Prostate gland (tissue), 2 donors: ENCODE measurements around the gene TFRC. TPM values are rescaled to one million over a fixed set of nuclear protein-coding genes. Genes with fewer than 3 reads are reported as not detected.
A peak's percentile ranks its signal among the peaks of the same experiment; 100 is the strongest.
"Not testable (repeated sequence)": the region's sequence is repeated elsewhere in the genome, so short reads cannot be mapped to it uniquely, and the experiment has no call there.

ENCODE experiments used
- DNase-seq: peaks from one replicate; pipeline ENCODE4 v3.0.0-alpha.2; 2019; ENCODE audit warnings: low spot score
- H3K27ac ChIP-seq, 2 donors: fragments of 200-600 bp; sonication (generic); 2 replicates each; pipeline ENCODE4 v1.5.1; 2017 to 2019
- H3K27me3 ChIP-seq: fragments of 200-600 bp; sonication (generic); replicated peaks from 2 replicates; pipeline ENCODE4 v1.5.1; 2019; ENCODE audit not compliant: insufficient read depth
- H3K36me3 ChIP-seq, 2 donors: fragments of 200-600 bp; sonication (generic); 1 replicate in 1 of 2; 2 replicates in 1 of 2; pipeline versions ENCODE4 v1.5.1 to v1.8.1; 2017 to 2019
- H3K4me1 ChIP-seq: fragments of 200-600 bp; sonication (generic); replicated peaks from 2 replicates; pipeline ENCODE4 v1.5.1; 2019
- H3K4me3 ChIP-seq, 2 donors: fragments of 200-600 bp; sonication (generic); 2 replicates each; pipeline ENCODE4 v1.5.1; 2017 to 2019
- H3K9me3 ChIP-seq: fragments of 200-600 bp; sonication (generic); 2 replicates; pipeline ENCODE4 v1.5.1; 2017
- POLR2A ChIP-seq: fragments of 450-650 bp; IDR thresholded peaks from one replicate; pipeline ENCODE4 v1.6.1; 2016; ENCODE audit warnings: antibody characterized with exemption, mild to moderate bottlenecking
- POLR2AphosphoS5 ChIP-seq: sonication (generic); formaldehyde crosslinking; IDR thresholded peaks from one replicate; pipeline ENCODE4 v1.6.1; 2017; ENCODE audit warnings: antibody characterized with exemption
- WGBS: methylation state at CpG from one replicate; pipeline ENCODE4 v1.1.5; 2018; 5-methylcytosine and 5-hydroxymethylcytosine counted together
- intact Hi-C: fragments of 100-400 bp; cut with DNase I; formaldehyde crosslinking; loops from one replicate; pipeline ENCODE4 v1.14.2; 2022
- total RNA-seq, 2 donors: library from RNA; depleted of rRNA; stranded (reverse); fragments of >200 nt; gene quantifications; one replicate each; pipeline ENCODE4 v1.1.0, GENCODE V29; 2016
- TF ChIP-seq, protein P1 (sequence below), 4 experiments: fragments of 200-600 bp in 2 of 4; fragments of 450-650 bp in 2 of 4; sonication (generic) in 2 of 4; IDR thresholded peaks; 1 replicate in 3 of 4; 2 replicates in 1 of 4; pipeline ENCODE4 v1.5.1; 2016 to 2019; ENCODE audit warnings: antibody characterized with exemption in 4 of 4, mild to moderate bottlenecking in 2 of 4, moderate library complexity in 2 of 4

TFRC gene
- total RNA-seq, 2 donors from 2014 or later, result 33.8 to 68.1 TPM

DNA sequence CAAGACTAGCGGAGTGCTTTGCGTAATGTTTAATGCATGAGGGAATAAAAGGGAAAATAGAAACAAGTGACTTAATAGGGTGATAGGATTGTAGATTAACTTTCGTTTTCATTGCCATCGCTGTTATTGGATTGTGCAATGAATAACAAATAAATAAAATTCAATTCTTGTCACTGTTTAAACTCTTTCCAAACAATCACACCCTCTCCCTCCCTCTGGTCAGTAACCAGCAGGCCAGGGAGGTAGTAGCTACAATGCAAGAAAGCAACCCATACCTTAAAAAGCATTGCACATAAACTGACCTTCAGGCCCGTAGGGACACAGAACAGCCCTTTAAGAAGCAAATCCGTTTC, 705 bp upstream of the TFRC start:
- Histone ChIP-seq H3K27ac (peak overlapping the region; percentile 87 to 92), H3K4me3 (peak overlapping the region; percentile 58 to 92), H3K27me3 (no peaks in the 10 kb centered on the region), H3K4me1 (no peaks in the 10 kb centered on the region), H3K36me3 (no peaks in the 10 kb centered on the region), H3K9me3 (no peaks in the 10 kb centered on the region)
- WGBS, result 63% methylated on average over 6 of the region's 6 CpGs
- intact Hi-C loops, result no loop called here
- TF ChIP-seq, protein P1, sequence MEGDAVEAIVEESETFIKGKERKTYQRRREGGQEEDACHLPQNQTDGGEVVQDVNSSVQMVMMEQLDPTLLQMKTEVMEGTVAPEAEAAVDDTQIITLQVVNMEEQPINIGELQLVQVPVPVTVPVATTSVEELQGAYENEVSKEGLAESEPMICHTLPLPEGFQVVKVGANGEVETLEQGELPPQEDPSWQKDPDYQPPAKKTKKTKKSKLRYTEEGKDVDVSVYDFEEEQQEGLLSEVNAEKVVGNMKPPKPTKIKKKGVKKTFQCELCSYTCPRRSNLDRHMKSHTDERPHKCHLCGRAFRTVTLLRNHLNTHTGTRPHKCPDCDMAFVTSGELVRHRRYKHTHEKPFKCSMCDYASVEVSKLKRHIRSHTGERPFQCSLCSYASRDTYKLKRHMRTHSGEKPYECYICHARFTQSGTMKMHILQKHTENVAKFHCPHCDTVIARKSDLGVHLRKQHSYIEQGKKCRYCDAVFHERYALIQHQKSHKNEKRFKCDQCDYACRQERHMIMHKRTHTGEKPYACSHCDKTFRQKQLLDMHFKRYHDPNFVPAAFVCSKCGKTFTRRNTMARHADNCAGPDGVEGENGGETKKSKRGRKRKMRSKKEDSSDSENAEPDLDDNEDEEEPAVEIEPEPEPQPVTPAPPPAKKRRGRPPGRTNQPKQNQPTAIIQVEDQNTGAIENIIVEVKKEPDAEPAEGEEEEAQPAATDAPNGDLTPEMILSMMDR (IDR thresholded peaks at IDR 0.05), result no peak
- TF ChIP-seq POLR2A (no peak), POLR2AphosphoS5 (no peak)
- no peak for DNase-seq

DNA sequence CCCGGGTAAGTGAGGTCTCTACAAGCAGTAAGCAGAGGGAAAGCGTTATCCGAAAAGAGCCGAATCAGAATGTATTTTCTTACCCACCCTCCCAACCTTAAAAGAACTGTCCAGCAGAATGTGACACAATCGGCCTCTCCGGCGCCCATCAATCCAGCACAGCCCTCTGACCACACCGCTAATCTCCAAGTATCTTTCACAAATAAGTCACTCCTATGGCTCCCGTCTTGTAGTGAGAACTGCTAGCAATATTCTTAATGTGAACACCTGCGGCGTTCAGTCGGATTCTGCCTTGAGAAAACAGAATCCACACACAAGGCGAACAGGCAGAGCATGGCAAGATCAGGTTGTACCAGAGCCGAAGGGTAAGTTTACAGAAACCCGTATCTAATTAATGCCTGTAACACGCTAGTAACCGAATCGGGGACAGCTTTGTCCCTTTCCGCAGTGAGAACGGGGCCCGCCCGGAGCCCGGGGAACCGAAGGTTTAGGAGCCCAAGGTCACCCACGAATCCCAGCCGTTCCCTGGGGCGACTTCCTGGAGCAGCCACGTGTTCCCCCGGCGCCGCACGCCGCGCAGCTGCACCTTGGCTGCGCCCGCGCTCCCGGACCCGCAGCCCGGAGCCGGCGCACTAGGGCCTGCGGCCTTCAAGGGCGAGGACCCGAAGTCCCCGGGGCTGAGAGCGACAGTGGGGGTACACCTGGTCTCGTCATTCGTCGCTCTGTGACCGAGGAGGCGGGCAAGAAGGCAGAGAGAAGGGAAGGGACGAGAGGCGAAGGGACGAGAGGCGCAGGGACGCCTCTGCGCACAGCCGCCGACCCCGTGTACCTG, 672 bp downstream of the TFRC start:
- peak; percentile 60 for DNase-seq
- intact Hi-C loops, result no loop called here

DNA sequence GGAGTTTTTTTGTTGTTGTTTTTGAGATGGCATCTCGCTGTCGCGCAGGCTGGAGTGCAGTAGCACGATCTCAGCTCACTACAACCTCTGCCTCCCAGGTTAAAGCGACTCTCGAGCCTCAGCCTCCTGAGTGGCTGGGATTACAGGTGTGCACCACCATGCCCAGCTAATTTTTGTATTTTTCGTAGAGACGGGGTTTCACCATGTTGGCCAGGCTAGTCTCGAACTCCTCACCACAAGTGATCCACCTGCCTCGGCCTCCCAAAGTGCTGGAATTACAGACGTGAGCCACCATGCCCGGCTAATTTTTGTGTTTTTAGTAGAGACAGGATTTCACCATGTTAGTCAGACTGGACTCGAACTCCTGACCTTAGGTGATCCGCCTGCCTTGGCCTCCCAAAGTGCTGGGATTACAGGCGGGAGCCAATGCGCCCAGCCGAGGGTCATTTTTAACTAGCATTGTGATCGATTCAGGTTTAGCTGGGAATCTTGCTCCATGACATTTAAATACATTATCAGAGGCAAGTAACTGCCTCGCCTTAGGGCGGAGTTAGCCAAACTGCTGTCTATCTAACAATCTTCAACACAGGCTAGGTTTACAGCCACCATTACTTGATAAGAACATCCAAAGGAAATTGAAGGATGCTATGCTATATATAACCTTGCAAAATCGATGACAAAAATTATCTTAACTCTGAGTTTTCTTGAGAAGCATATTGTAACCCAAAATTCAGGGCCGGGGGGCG, 1.6 kb downstream of the TFRC start:
- H3K36me3 ChIP-seq, H3K9me3 ChIP-seq, intact Hi-C loops, H3K4me1 ChIP-seq, DNase-seq, H3K27me3 ChIP-seq: not testable (repeated sequence)
- H3K4me3 ChIP-seq, result peak overlapping the region; percentile 58 to 92
- peak overlapping the region in 1 of 2 donors; percentile 87 for H3K27ac ChIP-seq
- WGBS, result 78% methylated on average over 23 of the region's 23 CpGs

More for the DNA sequence above, 672 bp downstream of the TFRC start:
- no peaks in the 10 kb centered on the region for H3K4me1 ChIP-seq
- H3K36me3 ChIP-seq, result no peaks in the 10 kb centered on the region
- peak overlapping the region; percentile 58 to 92 for H3K4me3 ChIP-seq
- no peaks in the 10 kb centered on the region for H3K9me3 ChIP-seq
- TF ChIP-seq POLR2A, result no peak
- TF ChIP-seq POLR2AphosphoS5, result no peak
- TF ChIP-seq, protein P1 (IDR thresholded peaks at IDR 0.05), result no peak
- H3K27me3 ChIP-seq, result no peaks in the 10 kb centered on the region
- H3K27ac ChIP-seq, result peak overlapping the region; percentile 87 to 92
- WGBS, result 1% methylated on average over 34 of the region's 61 CpGs

DNA sequence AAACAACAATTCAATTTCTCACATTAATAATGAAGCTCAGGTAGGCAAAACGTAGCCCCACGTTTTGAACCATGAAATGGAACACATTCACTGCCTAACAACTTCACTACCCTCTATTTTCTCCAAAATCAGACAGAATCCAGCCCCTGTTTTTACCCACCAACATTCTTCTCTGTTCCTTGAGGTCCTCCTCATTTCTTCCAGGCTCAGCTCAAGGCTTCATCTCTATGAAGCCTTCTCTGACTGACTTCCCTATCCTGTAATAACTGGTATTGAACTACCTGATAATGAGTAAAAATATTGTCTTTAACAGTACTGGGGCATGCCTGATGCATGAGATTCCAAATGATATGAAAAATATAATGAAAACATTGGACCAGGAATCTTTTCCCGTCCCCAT, 2.2 kb downstream of the TFRC start:
- H3K27me3 ChIP-seq, result no peaks in the 10 kb centered on the region
- 81% methylated on average over 3 of the region's 3 CpGs for WGBS
- no peaks in the 10 kb centered on the region for H3K36me3 ChIP-seq
- H3K9me3 ChIP-seq, result no peaks in the 10 kb centered on the region
- H3K27ac ChIP-seq, result no peak overlapping the region
- DNase-seq, result no peak
- H3K4me3 ChIP-seq, result no peak overlapping the region
- TF ChIP-seq POLR2A (no peak), POLR2AphosphoS5 (no peak)
- TF ChIP-seq, protein P1 (IDR thresholded peaks at IDR 0.05), result no peak
- no peaks in the 10 kb centered on the region for H3K4me1 ChIP-seq
- intact Hi-C loops, result no loop called here

DNA sequence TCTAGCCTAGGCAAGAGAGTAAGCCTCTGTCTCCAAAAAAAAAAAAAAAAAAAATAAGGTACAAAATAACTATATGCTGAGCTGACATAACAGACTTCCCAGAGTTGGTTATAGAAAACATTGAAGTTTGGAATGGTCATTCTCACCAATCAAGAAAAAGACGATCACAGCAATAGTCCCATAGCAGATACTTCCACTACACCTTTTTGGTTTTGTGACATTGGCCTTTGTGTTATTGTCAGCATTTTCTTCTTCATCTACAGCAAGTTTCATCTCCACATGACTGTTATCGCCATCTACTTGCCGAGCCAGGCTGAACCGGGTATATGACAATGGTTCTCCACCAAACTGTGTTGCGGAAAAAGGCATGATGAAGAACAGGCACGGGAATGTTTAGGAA, 6.9 kb downstream of the TFRC start:
- Histone ChIP-seq H3K4me1 (no peaks in the 10 kb centered on the region), H3K9me3 (no peaks in the 10 kb centered on the region), H3K27me3 (no peaks in the 10 kb centered on the region), H3K36me3 (no peaks in the 10 kb centered on the region), H3K4me3 (no peak overlapping the region), H3K27ac (no peak overlapping the region)
- DNase-seq, result no peak
- TF ChIP-seq POLR2A, result no peak
- no peak for TF ChIP-seq POLR2AphosphoS5
- TF ChIP-seq, protein P1 (IDR thresholded peaks at IDR 0.05), result no peak
- intact Hi-C loops, result no loop called here
- WGBS, result 89% methylated on average over 6 of the region's 6 CpGs
